Activated CD4-positive, alpha-beta memory T cell treated with anti-CD3 and anti-CD28 coated beads, Interleukin-2, amount 10 ng/mL, durations not matched to agents 7 days and 5 days (primary cell): Measurements from ENCODE around the gene SPRR4. TPM values are rescaled to one million over a fixed set of nuclear protein-coding genes. Genes with fewer than 3 reads are reported as not detected.

ENCODE experiments used
- CTCF ChIA-PET: fragments of 350-600 bp; sonication (Branson Sonifier 250); formaldehyde crosslinking; loops from one replicate; lab custom pipeline; 2021; ENCODE audit warnings: antibody characterized with exemption, inconsistent platforms; lab: Charles Lee
- POLR2A ChIA-PET: fragments of 350-600 bp; sonication (Branson Sonifier 250); formaldehyde crosslinking; loops from one replicate; lab custom pipeline; 2021; ENCODE audit warnings: antibody characterized with exemption; lab: Charles Lee
- DNase-seq: peaks from one replicate; pipeline ENCODE4 v3.0.0-alpha.2; 2020
- H3K27ac Mint-ChIP-seq: one replicate; pipeline ENCODE4 v1.8.0; 2021; ENCODE audit warnings: mild to moderate bottlenecking, mixed read lengths
- H3K27me3 Mint-ChIP-seq: one replicate; pipeline ENCODE4 v1.8.0; 2021; ENCODE audit warnings: mixed read lengths
- H3K36me3 Mint-ChIP-seq: one replicate; pipeline ENCODE4 v1.8.0; 2021; ENCODE audit warnings: low read depth, mixed read lengths
- H3K4me1 Mint-ChIP-seq: one replicate; pipeline ENCODE4 v1.8.0; 2021; ENCODE audit warnings: mixed read lengths
- H3K4me3 Mint-ChIP-seq: one replicate; pipeline ENCODE4 v1.8.0; 2021; ENCODE audit warnings: mild to moderate bottlenecking, mixed read lengths
- H3K9me3 Mint-ChIP-seq: one replicate; pipeline ENCODE4 v1.8.0; 2021; ENCODE audit warnings: mixed read lengths
- total RNA-seq, 2 experiments: library from RNA; stranded (reverse); gene quantifications; one replicate each; pipeline ENCODE4 v1.2.3, GENCODE V29; 2021

SPRR4 gene
- total RNA-seq, 2 experiments from 2014 or later: not detected

GRCh38 chr1:152954436-152954835, 16.0 kb upstream of the SPRR4 start:
- Mint-ChIP-seq H3K27ac (no peak overlapping the region), H3K27me3 (peaks cover 3% of the 10 kb centered on the region), H3K36me3 (no peaks in the 10 kb centered on the region), H3K4me1 (no peaks in the 10 kb centered on the region), H3K9me3 (no peaks in the 10 kb centered on the region), H3K4me3 (no peak overlapping the region)
- no peak for DNase-seq
- CTCF ChIA-PET: no interaction called here
- POLR2A ChIA-PET: interaction anchor here (1.2 kb wide), 1 partner anchor 13 kb away, joined by 3 read pairs; no protein-coding TSS in a partner anchor

DNA sequence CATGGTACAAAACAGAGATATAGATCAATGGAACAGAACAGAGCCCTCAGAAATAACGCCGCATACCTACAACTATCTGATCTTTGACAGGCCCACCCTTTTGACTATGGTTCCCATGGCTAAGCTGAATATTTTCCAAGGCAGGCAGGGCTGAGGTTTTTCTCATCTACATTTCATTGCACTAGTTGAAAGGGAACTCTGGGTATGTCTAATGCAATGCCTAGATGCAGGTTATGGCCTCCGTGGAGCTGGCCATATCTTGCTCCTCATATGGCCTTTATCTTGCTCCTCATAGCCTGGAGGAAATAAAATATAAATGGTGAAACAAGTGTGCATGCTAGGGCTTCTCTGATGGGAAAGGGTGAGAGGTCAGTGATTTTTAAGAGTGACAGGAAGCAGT, 12.9 kb upstream of the SPRR4 start:
- H3K4me3 Mint-ChIP-seq: no peak overlapping the region
- H3K4me1 Mint-ChIP-seq: no peaks in the 10 kb centered on the region
- no peak overlapping the region for H3K27ac Mint-ChIP-seq
- peaks cover 6% of the 10 kb centered on the region for H3K27me3 Mint-ChIP-seq
- H3K9me3 Mint-ChIP-seq: no peaks in the 10 kb centered on the region
- DNase-seq: no peak
- POLR2A ChIA-PET: no interaction called here
- H3K36me3 Mint-ChIP-seq: no peaks in the 10 kb centered on the region
- CTCF ChIA-PET: no interaction called here

GRCh38 chr1:152959273-152959672, 11.2 kb upstream of the SPRR4 start:
- DNase-seq: no peak
- POLR2A ChIA-PET: no interaction called here

DNA sequence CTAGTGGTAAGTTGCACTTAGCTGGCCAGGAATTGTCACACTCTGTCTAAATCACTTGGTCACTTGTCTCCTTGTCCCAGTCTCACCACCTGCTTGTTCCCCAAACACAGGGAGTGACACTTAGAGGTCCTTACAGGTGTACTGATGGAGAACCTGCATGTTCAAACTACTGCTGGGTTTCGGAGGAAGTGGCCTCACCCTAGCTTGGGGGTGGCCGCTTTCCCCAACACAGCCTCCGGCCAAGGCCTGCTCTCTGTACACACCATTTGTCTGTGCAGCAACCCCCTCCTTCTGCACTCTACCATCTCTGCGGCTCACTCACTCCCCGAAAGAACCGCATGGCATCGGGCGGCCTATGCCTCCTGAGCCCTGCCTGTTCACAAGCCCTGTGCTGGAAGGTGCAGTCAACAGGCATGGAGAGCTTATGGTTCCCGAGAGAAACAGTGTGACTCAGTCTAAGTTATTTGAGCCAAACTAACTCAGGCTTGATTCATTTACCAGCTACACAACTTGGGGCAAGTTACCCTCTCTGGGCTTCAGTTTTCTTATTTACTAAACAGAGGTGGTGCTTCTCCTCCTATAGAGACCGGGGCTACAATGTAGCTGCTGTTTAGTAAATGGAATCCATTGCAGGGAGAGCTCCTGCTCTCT, 10.5 kb upstream of the SPRR4 start:
- POLR2A ChIA-PET: no interaction called here
- CTCF ChIA-PET: no interaction called here

More at GRCh38 chr1:152959273-152959672, 11.2 kb upstream of the SPRR4 start:
- CTCF ChIA-PET: no interaction called here
- Mint-ChIP-seq H3K4me3 (no peak overlapping the region), H3K27ac (no peak overlapping the region), H3K4me1 (no peaks in the 10 kb centered on the region), H3K27me3 (peaks cover 6% of the 10 kb centered on the region), H3K36me3 (no peaks in the 10 kb centered on the region), H3K9me3 (no peaks in the 10 kb centered on the region)

GRCh38 chr1:152960452-152961044, 9.9 kb upstream of the SPRR4 start:
- Mint-ChIP-seq H3K9me3 (no peaks in the 10 kb centered on the region), H3K4me1 (no peaks in the 10 kb centered on the region), H3K27me3 (peaks cover 4% of the 10 kb centered on the region), H3K27ac (no peak overlapping the region), H3K36me3 (no peaks in the 10 kb centered on the region), H3K4me3 (no peak overlapping the region)
- DNase-seq: no peak
- POLR2A ChIA-PET: no interaction called here
- CTCF ChIA-PET: no interaction called here

More for the DNA sequence above, 10.5 kb upstream of the SPRR4 start:
- Mint-ChIP-seq H3K4me1 (no peaks in the 10 kb centered on the region), H3K4me3 (no peak overlapping the region), H3K27ac (no peak overlapping the region), H3K27me3 (peaks cover 4% of the 10 kb centered on the region), H3K36me3 (no peaks in the 10 kb centered on the region), H3K9me3 (no peaks in the 10 kb centered on the region)
- no peak for DNase-seq

DNA sequence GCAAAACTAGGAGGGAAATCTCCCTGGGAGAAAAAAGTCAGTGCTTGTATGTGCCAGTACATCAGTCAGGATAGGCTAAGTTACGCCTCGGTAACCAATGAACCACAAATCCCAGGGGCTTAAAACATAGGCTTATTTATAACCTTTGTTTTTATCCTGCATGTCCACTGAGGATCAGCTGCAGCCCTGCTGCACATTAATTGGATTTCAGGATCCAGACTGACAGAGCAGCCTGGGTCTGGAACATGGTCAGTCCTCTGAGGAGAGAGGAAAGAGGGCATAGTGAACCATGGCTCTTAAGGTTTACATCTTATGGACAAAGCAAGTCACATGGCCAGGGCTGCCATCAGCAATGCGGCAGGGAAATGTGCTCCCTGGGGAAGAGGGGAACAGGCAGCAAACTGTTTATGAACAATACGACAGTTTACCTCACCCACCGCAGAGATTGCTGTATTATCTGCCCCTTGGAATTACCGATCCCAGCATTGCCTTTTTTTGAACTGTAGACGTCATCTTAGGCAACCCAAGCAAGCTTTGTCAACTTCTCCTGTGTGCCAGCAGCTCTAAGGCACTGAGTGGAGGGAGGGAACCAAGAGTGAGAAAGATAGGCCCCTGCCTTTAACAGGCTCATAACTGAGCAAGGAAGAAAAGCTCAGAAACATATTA, 9.1 kb upstream of the SPRR4 start:
- DNase-seq: no peak
- Mint-ChIP-seq H3K36me3 (no peaks in the 10 kb centered on the region), H3K4me3 (no peak overlapping the region), H3K27ac (no peak overlapping the region), H3K4me1 (peaks cover 2% of the 10 kb centered on the region), H3K9me3 (no peaks in the 10 kb centered on the region), H3K27me3 (peaks cover 4% of the 10 kb centered on the region)
- POLR2A ChIA-PET: no interaction called here
- CTCF ChIA-PET: interaction anchor here (1.0 kb wide), 1 partner anchor 71 kb away, joined by 3 read pairs; no protein-coding TSS in a partner anchor

DNA sequence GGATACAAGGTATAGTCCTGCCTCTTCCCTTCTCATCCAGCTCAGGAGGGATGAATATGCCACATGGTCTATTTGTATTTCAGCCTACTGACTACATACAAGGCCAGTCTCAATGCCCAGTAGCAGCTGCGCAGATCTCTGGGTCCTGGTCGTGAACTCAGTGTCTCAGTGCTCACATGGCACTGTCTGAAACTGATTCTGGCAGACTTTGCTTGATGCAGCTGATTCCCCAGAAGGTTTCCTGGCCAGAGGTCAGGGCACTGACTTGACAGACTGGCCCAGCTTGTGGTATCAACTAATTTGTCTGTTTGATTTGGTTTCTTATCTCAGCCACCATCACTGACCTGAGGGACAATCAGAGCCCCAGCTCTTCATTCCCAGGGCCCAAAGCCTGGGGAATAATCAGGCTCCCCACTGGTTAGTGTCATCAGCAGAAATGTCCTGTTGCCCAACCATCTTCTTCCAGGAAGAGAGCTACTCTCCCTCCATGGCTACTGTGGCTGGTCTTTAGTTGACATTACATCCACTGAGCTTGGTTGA, 7.5 kb upstream of the SPRR4 start:
- no peak for DNase-seq
- H3K9me3 Mint-ChIP-seq: no peaks in the 10 kb centered on the region
- ChIA-PET CTCF (no interaction called here), POLR2A (no interaction called here)
- no peak overlapping the region for H3K27ac Mint-ChIP-seq
- no peak overlapping the region for H3K4me3 Mint-ChIP-seq
- H3K4me1 Mint-ChIP-seq: peaks cover 14% of the 10 kb centered on the region
- peaks cover 4% of the 10 kb centered on the region for H3K27me3 Mint-ChIP-seq
- H3K36me3 Mint-ChIP-seq: no peaks in the 10 kb centered on the region

- ChIA-PET POLR2A (no interaction called here), CTCF (no interaction called here)
- Mint-ChIP-seq H3K27ac (no peak overlapping the region), H3K9me3 (no peaks in the 10 kb centered on the region), H3K36me3 (no peaks in the 10 kb centered on the region), H3K4me1 (peaks cover 22% of the 10 kb centered on the region), H3K4me3 (no peak overlapping the region), H3K27me3 (peaks cover 4% of the 10 kb centered on the region)
- no peak for DNase-seq
These were observed 5.9 kb upstream of the SPRR4 start for GRCh38 chr1:152964536-152964935.

GRCh38 chr1:152965853-152966252, 4.6 kb upstream of the SPRR4 start:
- no peak overlapping the region for H3K4me3 Mint-ChIP-seq
- H3K4me1 Mint-ChIP-seq: peaks cover 22% of the 10 kb centered on the region
- H3K36me3 Mint-ChIP-seq: no peaks in the 10 kb centered on the region
- no peak for DNase-seq
- H3K27me3 Mint-ChIP-seq: peaks cover 4% of the 10 kb centered on the region
- H3K27ac Mint-ChIP-seq: no peak overlapping the region
- POLR2A ChIA-PET: no interaction called here
- CTCF ChIA-PET: no interaction called here
- no peaks in the 10 kb centered on the region for H3K9me3 Mint-ChIP-seq

- Mint-ChIP-seq H3K4me1 (peaks cover 22% of the 10 kb centered on the region), H3K36me3 (no peaks in the 10 kb centered on the region), H3K4me3 (no peak overlapping the region), H3K27me3 (peaks cover 4% of the 10 kb centered on the region), H3K9me3 (no peaks in the 10 kb centered on the region), H3K27ac (no peak overlapping the region)
- no peak for DNase-seq
- ChIA-PET CTCF (no interaction called here), POLR2A (interaction anchor here (1.0 kb wide), 1 partner anchor 13 kb away, joined by 3 read pairs; no protein-coding TSS in a partner anchor)
These were observed 3.2 kb upstream of the SPRR4 start for GRCh38 chr1:152967201-152967600.

DNA sequence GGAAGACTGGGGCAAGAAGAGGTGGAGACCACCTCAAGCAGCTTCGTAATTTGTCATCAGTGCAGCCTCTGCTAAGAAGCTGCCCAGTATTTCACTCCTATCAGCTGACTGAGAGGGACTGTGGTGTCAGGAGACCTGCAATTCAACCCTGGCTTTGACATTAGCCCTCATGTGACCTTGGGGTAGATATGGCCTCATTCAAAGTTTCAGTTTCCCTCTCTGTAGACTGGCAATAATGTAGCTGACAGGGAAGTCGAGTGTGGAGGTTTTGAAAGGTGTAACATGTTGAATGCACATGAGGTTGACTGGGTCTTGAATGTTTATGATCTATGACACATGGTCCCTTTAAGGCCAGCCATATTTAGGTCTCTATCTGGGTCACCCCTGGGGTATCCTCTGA, 2.2 kb upstream of the SPRR4 start:
- Mint-ChIP-seq H3K4me3 (no peak overlapping the region), H3K4me1 (peaks cover 22% of the 10 kb centered on the region), H3K9me3 (no peaks in the 10 kb centered on the region), H3K27me3 (peaks cover 6% of the 10 kb centered on the region), H3K36me3 (no peaks in the 10 kb centered on the region), H3K27ac (no peak overlapping the region)
- POLR2A ChIA-PET: no interaction called here
- CTCF ChIA-PET: no interaction called here
- DNase-seq: no peak

DNA sequence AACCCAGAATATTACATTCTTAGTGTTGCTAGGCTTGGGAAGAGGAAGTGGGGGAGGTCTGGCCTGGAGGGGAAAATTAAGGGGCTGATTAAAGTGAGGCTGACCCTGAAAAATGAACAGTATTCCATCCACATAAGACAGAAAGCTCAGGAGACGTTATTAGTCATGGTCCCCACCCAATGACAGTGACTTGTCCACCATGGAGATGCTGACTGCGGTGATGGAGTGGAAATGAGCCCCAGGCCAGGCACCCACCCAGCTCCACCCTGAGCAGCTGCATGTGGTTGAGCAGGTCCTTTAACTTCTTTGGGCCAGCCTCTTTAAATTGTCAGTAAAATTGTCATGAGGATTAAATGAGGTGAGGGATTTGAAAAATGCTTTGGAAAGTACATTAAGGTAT, 1.4 kb upstream of the SPRR4 start:
- POLR2A ChIA-PET: no interaction called here

GRCh38 chr1:152972196-152972886, 1.9 kb downstream of the SPRR4 start:
- H3K9me3 Mint-ChIP-seq: no peaks in the 10 kb centered on the region
- no peaks in the 10 kb centered on the region for H3K36me3 Mint-ChIP-seq
- H3K4me1 Mint-ChIP-seq: peaks cover 13% of the 10 kb centered on the region
- ChIA-PET CTCF (no interaction called here), POLR2A (no interaction called here)
- no peak overlapping the region for H3K4me3 Mint-ChIP-seq
- peaks cover 20% of the 10 kb centered on the region for H3K27me3 Mint-ChIP-seq
- H3K27ac Mint-ChIP-seq: no peak overlapping the region
- no peak for DNase-seq

More for the DNA sequence above, 1.4 kb upstream of the SPRR4 start:
- H3K4me3 Mint-ChIP-seq: no peak overlapping the region
- DNase-seq: no peak
- no peak overlapping the region for H3K27ac Mint-ChIP-seq
- peaks cover 9% of the 10 kb centered on the region for H3K27me3 Mint-ChIP-seq
- H3K4me1 Mint-ChIP-seq: peaks cover 22% of the 10 kb centered on the region
- no peaks in the 10 kb centered on the region for H3K36me3 Mint-ChIP-seq
- no peaks in the 10 kb centered on the region for H3K9me3 Mint-ChIP-seq
- CTCF ChIA-PET: no interaction called here
